Measurements from ENCODE around the gene ERVH48-1.
A peak's percentile ranks its signal among the peaks of the same experiment; 100 is the strongest.

ERVH48-1 gene

DNA sequence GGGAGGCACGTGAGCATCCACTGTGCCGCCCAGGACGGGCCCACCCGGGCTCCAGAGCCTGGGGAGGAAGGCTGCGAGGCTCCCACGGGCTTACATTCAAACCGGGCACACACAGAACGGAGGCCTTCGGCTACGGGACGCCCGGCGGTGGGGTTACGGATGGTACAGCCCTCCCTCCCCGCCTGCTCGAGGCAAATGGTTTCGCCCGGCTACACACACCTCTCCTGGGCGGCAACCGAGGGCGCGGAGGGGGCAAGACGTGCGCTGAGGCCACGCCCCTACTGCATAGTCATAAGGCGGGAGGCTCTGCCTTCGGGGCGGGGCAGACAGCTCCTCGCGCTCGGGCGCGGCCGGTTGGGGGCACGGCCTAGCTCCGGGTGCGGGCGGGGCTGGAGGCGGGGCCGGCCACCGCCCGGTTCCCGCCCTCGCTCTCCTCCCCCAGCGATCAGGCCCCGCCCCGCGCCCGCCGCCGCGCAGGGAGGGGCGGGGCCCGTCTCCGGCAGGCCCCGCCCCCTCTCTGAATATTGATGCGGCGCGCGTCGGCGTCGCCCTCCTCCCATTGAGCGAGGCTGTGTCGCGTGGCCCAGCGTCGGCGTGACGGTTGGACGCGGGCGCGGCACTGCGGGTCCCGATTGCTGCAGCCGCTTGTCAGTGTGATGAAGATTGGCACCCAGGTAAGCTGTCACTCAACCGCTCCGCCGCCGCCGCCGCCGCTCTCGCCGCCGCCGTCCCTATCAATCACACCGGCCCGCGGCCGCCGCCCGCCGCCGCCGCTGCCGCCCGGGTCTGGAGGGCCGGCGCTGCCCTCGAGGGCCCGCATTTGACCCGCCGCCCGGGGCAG, 48.8 kb upstream of the ERVH48-1 start, which contains the start of gene PKNOX1 (continued):
- TF ChIP-seq ZNF214 (tag by site-specific recombination; IDR thresholded peaks at IDR 0.05; ENCODE audit: borderline replicate concordance): no peak
- TF ChIP-seq YY2 (tag by site-specific recombination; IDR thresholded peaks at IDR 0.05): no peak
- TF ChIP-seq ZNF324 (tag by site-specific recombination; IDR thresholded peaks at IDR 0.05): peak; percentile 97
- TF ChIP-seq SP7 (tag by site-specific recombination; IDR thresholded peaks at IDR 0.05): peak; percentile 92
- TF ChIP-seq, protein P1, sequence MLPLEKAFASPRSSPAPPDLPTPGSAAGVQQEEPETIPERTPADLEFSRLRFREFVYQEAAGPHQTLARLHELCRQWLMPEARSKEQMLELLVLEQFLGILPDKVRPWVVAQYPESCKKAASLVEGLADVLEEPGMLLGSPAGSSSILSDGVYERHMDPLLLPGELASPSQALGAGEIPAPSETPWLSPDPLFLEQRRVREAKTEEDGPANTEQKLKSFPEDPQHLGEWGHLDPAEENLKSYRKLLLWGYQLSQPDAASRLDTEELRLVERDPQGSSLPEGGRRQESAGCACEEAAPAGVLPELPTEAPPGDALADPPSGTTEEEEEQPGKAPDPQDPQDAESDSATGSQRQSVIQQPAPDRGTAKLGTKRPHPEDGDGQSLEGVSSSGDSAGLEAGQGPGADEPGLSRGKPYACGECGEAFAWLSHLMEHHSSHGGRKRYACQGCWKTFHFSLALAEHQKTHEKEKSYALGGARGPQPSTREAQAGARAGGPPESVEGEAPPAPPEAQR (tag by site-specific recombination; IDR thresholded peaks at IDR 0.05): no peak
- TF ChIP-seq SP3 (tag by site-specific recombination; IDR thresholded peaks at IDR 0.05): peak; percentile 98
- peak; percentile 88 for TF ChIP-seq ZNF785 (tag by site-specific recombination; IDR thresholded peaks at IDR 0.05)
- TF ChIP-seq, protein P2, sequence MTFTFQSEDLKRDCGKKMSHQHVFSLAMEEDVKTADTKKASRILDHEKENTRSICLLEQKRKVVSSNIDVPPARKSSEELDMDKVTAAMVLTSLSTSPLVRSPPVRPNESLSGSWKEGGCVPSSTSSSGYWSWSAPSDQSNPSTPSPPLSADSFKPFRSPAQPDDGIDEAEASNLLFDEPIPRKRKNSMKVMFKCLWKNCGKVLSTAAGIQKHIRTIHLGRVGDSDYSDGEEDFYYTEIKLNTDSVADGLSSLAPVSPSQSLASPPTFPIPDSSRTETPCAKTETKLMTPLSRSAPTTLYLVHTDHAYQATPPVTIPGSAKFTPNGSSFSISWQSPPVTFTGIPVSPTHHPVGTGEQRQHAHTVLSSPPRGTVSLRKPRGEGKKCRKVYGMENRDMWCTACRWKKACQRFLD (tag by site-specific recombination; IDR thresholded peaks at IDR 0.05): no peak
- TF ChIP-seq ZNF623 (tag by site-specific recombination; IDR thresholded peaks at IDR 0.05): 0 out of 2 replicates have a peak, but pooled peaks have one; percentile 36
- TF ChIP-seq ZNF629 (tag by site-specific recombination; IDR thresholded peaks at IDR 0.05): peak; percentile 73
- TF ChIP-seq ZNF16 (tag by site-specific recombination; IDR thresholded peaks at IDR 0.05; ENCODE audit: low read depth): no peak
- TF ChIP-seq, protein P3, sequence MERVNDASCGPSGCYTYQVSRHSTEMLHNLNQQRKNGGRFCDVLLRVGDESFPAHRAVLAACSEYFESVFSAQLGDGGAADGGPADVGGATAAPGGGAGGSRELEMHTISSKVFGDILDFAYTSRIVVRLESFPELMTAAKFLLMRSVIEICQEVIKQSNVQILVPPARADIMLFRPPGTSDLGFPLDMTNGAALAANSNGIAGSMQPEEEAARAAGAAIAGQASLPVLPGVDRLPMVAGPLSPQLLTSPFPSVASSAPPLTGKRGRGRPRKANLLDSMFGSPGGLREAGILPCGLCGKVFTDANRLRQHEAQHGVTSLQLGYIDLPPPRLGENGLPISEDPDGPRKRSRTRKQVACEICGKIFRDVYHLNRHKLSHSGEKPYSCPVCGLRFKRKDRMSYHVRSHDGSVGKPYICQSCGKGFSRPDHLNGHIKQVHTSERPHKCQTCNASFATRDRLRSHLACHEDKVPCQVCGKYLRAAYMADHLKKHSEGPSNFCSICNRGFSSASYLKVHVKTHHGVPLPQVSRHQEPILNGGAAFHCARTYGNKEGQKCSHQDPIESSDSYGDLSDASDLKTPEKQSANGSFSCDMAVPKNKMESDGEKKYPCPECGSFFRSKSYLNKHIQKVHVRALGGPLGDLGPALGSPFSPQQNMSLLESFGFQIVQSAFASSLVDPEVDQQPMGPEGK (tag by site-specific recombination; IDR thresholded peaks at IDR 0.05): peak; percentile 96
- TF ChIP-seq, protein P4, sequence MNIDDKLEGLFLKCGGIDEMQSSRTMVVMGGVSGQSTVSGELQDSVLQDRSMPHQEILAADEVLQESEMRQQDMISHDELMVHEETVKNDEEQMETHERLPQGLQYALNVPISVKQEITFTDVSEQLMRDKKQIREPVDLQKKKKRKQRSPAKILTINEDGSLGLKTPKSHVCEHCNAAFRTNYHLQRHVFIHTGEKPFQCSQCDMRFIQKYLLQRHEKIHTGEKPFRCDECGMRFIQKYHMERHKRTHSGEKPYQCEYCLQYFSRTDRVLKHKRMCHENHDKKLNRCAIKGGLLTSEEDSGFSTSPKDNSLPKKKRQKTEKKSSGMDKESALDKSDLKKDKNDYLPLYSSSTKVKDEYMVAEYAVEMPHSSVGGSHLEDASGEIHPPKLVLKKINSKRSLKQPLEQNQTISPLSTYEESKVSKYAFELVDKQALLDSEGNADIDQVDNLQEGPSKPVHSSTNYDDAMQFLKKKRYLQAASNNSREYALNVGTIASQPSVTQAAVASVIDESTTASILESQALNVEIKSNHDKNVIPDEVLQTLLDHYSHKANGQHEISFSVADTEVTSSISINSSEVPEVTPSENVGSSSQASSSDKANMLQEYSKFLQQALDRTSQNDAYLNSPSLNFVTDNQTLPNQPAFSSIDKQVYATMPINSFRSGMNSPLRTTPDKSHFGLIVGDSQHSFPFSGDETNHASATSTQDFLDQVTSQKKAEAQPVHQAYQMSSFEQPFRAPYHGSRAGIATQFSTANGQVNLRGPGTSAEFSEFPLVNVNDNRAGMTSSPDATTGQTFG (tag by site-specific recombination; IDR thresholded peaks at IDR 0.05; ENCODE audit: borderline replicate concordance): no peak
- TF ChIP-seq ZNF521 (tag by site-specific recombination; IDR thresholded peaks at IDR 0.05): no peak
- TF ChIP-seq ZXDB (tag by site-specific recombination; IDR thresholded peaks at IDR 0.05): peak; percentile 93
- TF ChIP-seq ZNF140 (tag by site-specific recombination; IDR thresholded peaks at IDR 0.05): no peak
- TF ChIP-seq ZNF791 (tag by site-specific recombination; IDR thresholded peaks at IDR 0.05): no peak
- TF ChIP-seq ZNF184 (tag by site-specific recombination; IDR thresholded peaks at IDR 0.05): peak; percentile 64; the same call in 1 of the 2 replicates
- peak; percentile 83 for TF ChIP-seq ZNF10 (tag by site-specific recombination; IDR thresholded peaks at IDR 0.05)
- no peak for TF ChIP-seq ZNF138 (tag by site-specific recombination; IDR thresholded peaks at IDR 0.05; ENCODE audit: borderline replicate concordance)
- peak; percentile 88 for TF ChIP-seq SP2 (tag by site-specific recombination; IDR thresholded peaks at IDR 0.05)
- no peak for TF ChIP-seq ZNF658 (tag by site-specific recombination; IDR thresholded peaks at IDR 0.05)

All from HEK293 (cell line).